ENCODE measurements around the gene PXDN. TPM values are rescaled to one million over a fixed set of nuclear protein-coding genes. Genes with fewer than 3 reads are reported as not detected.

The PXDN gene
- total and polyA plus RNA-seq, 2 donors (not counting 3 experiments of a cell fraction or from before 2014, with no cell fraction given), result 231 to 308 TPM

DNA sequence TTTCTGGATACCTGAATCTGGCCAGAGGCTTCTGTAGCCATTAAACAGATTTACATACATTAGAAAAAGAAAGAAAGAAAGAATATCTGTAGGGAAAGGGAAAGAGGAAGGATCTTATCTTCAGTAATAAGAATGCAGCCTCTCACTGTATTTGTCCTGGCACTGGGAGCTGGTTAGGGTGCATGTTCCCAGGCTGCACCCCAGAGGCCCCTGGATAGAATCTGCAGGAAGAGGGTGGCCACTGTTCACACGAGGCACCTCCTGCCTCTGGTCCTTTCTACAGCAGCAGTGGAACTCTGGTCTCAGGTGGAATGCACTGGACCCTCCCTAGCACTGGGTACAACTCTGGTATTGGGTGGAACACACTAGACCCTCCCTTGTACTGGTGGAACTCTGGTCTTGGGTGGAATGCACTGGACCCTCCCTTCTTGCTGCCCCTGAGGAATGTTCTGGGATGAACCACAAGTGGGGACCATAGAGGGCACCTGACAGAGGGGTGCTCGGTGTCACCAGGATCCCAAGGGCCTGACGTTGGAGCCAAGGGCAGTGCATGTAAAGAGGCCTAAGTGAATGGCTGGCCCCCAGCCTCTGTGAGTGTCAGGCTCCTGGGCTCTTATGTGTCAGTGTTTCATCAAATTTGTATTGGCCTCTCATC lies 27.4 kb upstream of the PXDN start:
- Histone ChIP-seq H3K9me1 (replicated peaks; ENCODE audit: control insufficient read depth, extremely low read depth, insufficient read depth, low read length) (no peaks in the 10 kb centered on the region), H3K4me3 (replicated peaks in 1 of 3; ENCODE audit: insufficient read depth in 1 of 3, low read depth in 1 of 3, low read length in 3 of 3) (no peak overlapping the region), H3K4me2 (ENCODE audit: insufficient read depth, low read length) (no peak overlapping the region), H3K9me3 (replicated peaks; ENCODE audit: control insufficient read depth, insufficient read depth, low read length) (no peaks in the 10 kb centered on the region), H2AFZ (ENCODE audit: low read depth, low read length) (no peak overlapping the region), H3K36me3 (ENCODE audit: control insufficient read depth in 2 of 2, extremely low read depth in 1 of 2, insufficient read depth in 2 of 2, low read length in 2 of 2) (no peaks in the 10 kb centered on the region), H3K9ac (replicated peaks; ENCODE audit: extremely low read depth, insufficient read depth, low read length) (no peak overlapping the region), H3K4me1 (ENCODE audit: control insufficient read depth, extremely low read depth, insufficient read depth, low read length) (no peaks in the 10 kb centered on the region), H3K27me3 (ENCODE audit: control insufficient read depth in 2 of 2, insufficient read depth in 2 of 2, low read length in 2 of 2) (no peaks in the 10 kb centered on the region), H3K27ac (ENCODE audit: insufficient read depth, low read depth, low read length) (no peak overlapping the region), H4K20me1 (replicated peaks; ENCODE audit: control insufficient read depth, extremely low read depth, insufficient read depth, low read length) (no peaks in the 10 kb centered on the region), H3K79me2 (ENCODE audit: control insufficient read depth, insufficient read depth, low read length) (no peaks in the 10 kb centered on the region)
- POLR2A ChIA-PET, result no interaction called here
- DNase-seq (ENCODE audit: low read depth, low spot score) (no peak), FAIRE-seq (no peak)
- dilution Hi-C loops (cut with MboI; ENCODE audit: extremely low pct_ligation_motif_present, low sequenced_read_pairs) (no loop called here), intact Hi-C loops (cut with micrococcal nuclease) (no loop called here)
- no peak for TF ChIP-seq FOS (IDR thresholded peaks at IDR 0.05; ENCODE audit: borderline replicate concordance, insufficient read depth, low read length)
- no TSS peak for BruUV-seq (replicated peaks)
- CTCF ChIA-PET, result interaction anchor here (0.9 to 1.5 kb wide), 2 partner anchors 179 to 221 kb away, joined by 3 to 5 read pairs; no protein-coding TSS in a partner anchor

- H3K79me2 ChIP-seq (ENCODE audit: control insufficient read depth, insufficient read depth, low read length), result no peaks in the 10 kb centered on the region
- H3K4me2 ChIP-seq (ENCODE audit: insufficient read depth, low read length), result no peak overlapping the region
- H3K9ac ChIP-seq (replicated peaks; ENCODE audit: extremely low read depth, insufficient read depth, low read length), result no peak overlapping the region
- H3K9me1 ChIP-seq (replicated peaks; ENCODE audit: control insufficient read depth, extremely low read depth, insufficient read depth, low read length), result no peaks in the 10 kb centered on the region
- no peak overlapping the region for H3K4me3 ChIP-seq (replicated peaks in 1 of 3; ENCODE audit: insufficient read depth in 1 of 3, low read depth in 1 of 3, low read length in 3 of 3)
- TF ChIP-seq CTCF (IDR thresholded peaks at IDR 0.05; ENCODE audit: extremely low read depth in 1 of 2, insufficient read depth in 1 of 2, low read depth in 1 of 2, low read length in 2 of 2), result no peak
- no peak for TF ChIP-seq MYC (IDR thresholded peaks at IDR 0.05; ENCODE audit: low read depth, low read length)
- TF ChIP-seq POLR2A (IDR thresholded peaks at IDR 0.05; ENCODE audit: low read depth, low read length), result no peak
- no peaks in the 10 kb centered on the region for H3K27me3 ChIP-seq (ENCODE audit: control insufficient read depth in 2 of 2, insufficient read depth in 2 of 2, low read length in 2 of 2)
- H3K9me3 ChIP-seq (replicated peaks; ENCODE audit: control insufficient read depth, insufficient read depth, low read length), result no peaks in the 10 kb centered on the region
- dilution Hi-C loops (cut with MboI; ENCODE audit: extremely low pct_ligation_motif_present, low sequenced_read_pairs), result no loop called here
- no TSS peak for BruUV-seq (replicated peaks)
- H3K4me1 ChIP-seq (ENCODE audit: control insufficient read depth, extremely low read depth, insufficient read depth, low read length), result no peaks in the 10 kb centered on the region
- ChIA-PET CTCF (interaction anchor here (0.9 to 4.8 kb wide), 9 partner anchors 13 to 1056 kb away, joined by 3 to 61 read pairs (median 6); no protein-coding TSS in a partner anchor), POLR2A (no interaction called here)
- FAIRE-seq, result no peak
- H3K27ac ChIP-seq (ENCODE audit: insufficient read depth, low read depth, low read length), result no peak overlapping the region
- H4K20me1 ChIP-seq (replicated peaks; ENCODE audit: control insufficient read depth, extremely low read depth, insufficient read depth, low read length), result no peaks in the 10 kb centered on the region
- H2AFZ ChIP-seq (ENCODE audit: low read depth, low read length), result no peak overlapping the region
- no peak for DNase-seq (ENCODE audit: low read depth, low spot score)
- intact Hi-C loops (cut with micrococcal nuclease), result no loop called here
- H3K36me3 ChIP-seq (ENCODE audit: control insufficient read depth in 2 of 2, extremely low read depth in 1 of 2, insufficient read depth in 2 of 2, low read length in 2 of 2), result no peaks in the 10 kb centered on the region
Observed at GRCh38 chr2:1770566-1771380, 26.5 kb upstream of the PXDN start.
